ENCODE measurements around the gene VENTX.

Gene VENTX

DNA sequence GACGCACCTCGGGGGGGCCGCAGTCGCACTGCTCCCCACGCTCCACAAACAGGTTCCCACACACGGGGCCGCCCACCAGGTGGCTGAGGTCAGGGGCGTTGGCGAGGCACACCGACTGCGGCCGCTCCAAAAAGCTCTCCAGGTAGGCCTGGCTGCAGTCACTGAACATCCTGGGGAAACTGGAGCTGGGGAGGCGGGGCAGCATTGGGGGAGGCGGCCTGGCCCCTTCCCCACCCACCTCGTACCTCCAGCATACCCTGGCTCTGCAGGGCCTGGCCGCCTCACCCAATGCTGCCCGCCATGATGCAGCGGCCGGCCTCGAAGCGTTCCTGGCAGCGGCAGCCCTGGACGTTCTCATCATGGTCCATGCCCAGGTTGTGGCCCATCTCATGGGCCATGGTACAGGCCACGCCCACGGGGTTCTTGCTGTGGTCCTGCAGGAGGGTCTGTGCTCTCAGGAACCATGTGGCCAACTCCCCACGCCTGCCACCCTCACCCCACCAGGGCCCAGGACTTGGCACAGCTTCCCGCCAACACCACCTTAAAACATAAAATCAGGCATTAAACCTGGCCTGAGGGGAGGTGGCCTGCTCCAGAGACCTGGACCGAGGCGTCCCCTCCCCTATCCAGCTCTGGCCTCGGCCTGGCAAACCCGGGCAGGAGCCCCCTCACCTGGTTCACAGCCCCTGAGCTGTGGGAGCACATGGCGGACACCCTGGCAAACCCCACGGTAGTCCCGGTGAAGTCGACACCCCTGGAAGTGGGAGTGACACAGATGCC, 34.1 kb downstream of the VENTX start:
- Histone ChIP-seq H3K27ac (ENCODE audit: low read depth, low read length) (no peak overlapping the region), H3K27me3 (ENCODE audit: control insufficient read depth in 5 of 5, insufficient read depth in 4 of 5, low read length in 5 of 5) (peaks cover 12 to 29% (median 26%) of the 10 kb centered on the region in 5 donors), H3K36me3 (ENCODE audit: control insufficient read depth in 5 of 5, insufficient read depth in 5 of 5, low read length in 5 of 5) (peaks cover 0 to 12% (median 3%) of the 10 kb centered on the region in 5 donors), H3K9ac (ENCODE audit: low read length in 5 of 5) (no peak overlapping the region), H3K9me3 (ENCODE audit: control insufficient read depth in 5 of 5, low read length in 5 of 5) (no peaks in the 10 kb centered on the region), H3K4me3 (ENCODE audit: low read depth in 1 of 5, low read length in 5 of 5) (no peak overlapping the region), H3K4me1 (ENCODE audit: control insufficient read depth in 5 of 5, insufficient read depth in 5 of 5, low read length in 5 of 5) (peaks cover 0 to 16% (median 7%) of the 10 kb centered on the region in 5 donors)

- H3K4me1 ChIP-seq (ENCODE audit: control insufficient read depth in 5 of 5, insufficient read depth in 5 of 5, low read length in 5 of 5) = peaks cover 0 to 18% (median 7%) of the 10 kb centered on the region in 5 donors
- peaks cover 0 to 12% (median 3%) of the 10 kb centered on the region in 5 donors for H3K36me3 ChIP-seq (ENCODE audit: control insufficient read depth in 5 of 5, insufficient read depth in 5 of 5, low read length in 5 of 5)
- no peak overlapping the region for H3K27ac ChIP-seq (ENCODE audit: low read depth, low read length)
- H3K27me3 ChIP-seq (ENCODE audit: control insufficient read depth in 5 of 5, insufficient read depth in 4 of 5, low read length in 5 of 5) = peaks cover 12 to 32% (median 26%) of the 10 kb centered on the region in 5 donors
- H3K9ac ChIP-seq (ENCODE audit: low read length in 5 of 5) = no peak overlapping the region
- no peak overlapping the region for H3K4me3 ChIP-seq (ENCODE audit: low read depth in 1 of 5, low read length in 5 of 5)
- no peaks in the 10 kb centered on the region for H3K9me3 ChIP-seq (ENCODE audit: control insufficient read depth in 5 of 5, low read length in 5 of 5)
These were observed 34.8 kb downstream of the VENTX start for GRCh38 chr10:133272301-133272963.

- Histone ChIP-seq H3K36me3 (ENCODE audit: control insufficient read depth in 5 of 5, insufficient read depth in 5 of 5, low read length in 5 of 5) (peaks cover 0 to 12% (median 3%) of the 10 kb centered on the region in 5 donors), H3K9me3 (ENCODE audit: control insufficient read depth in 5 of 5, low read length in 5 of 5) (no peaks in the 10 kb centered on the region), H3K9ac (ENCODE audit: low read length in 5 of 5) (no peak overlapping the region), H3K27me3 (ENCODE audit: control insufficient read depth in 5 of 5, insufficient read depth in 4 of 5, low read length in 5 of 5) (peaks cover 12 to 33% (median 26%) of the 10 kb centered on the region in 5 donors), H3K27ac (ENCODE audit: low read depth, low read length) (no peak overlapping the region), H3K4me1 (ENCODE audit: control insufficient read depth in 5 of 5, insufficient read depth in 5 of 5, low read length in 5 of 5) (peaks cover 0 to 24% (median 8%) of the 10 kb centered on the region in 5 donors), H3K4me3 (ENCODE audit: low read depth in 1 of 5, low read length in 5 of 5) (no peak overlapping the region)
These were observed 35.3 kb downstream of the VENTX start for GRCh38 chr10:133272964-133273420.

GRCh38 chr10:133273534-133274143, 36.0 kb downstream of the VENTX start:
- H3K9ac ChIP-seq (ENCODE audit: low read length in 5 of 5) = no peak overlapping the region
- H3K9me3 ChIP-seq (ENCODE audit: control insufficient read depth in 5 of 5, low read length in 5 of 5) = no peaks in the 10 kb centered on the region
- H3K27ac ChIP-seq (ENCODE audit: low read depth, low read length) = no peak overlapping the region
- no peak overlapping the region for H3K4me3 ChIP-seq (ENCODE audit: low read depth in 1 of 5, low read length in 5 of 5)
- H3K36me3 ChIP-seq (ENCODE audit: control insufficient read depth in 5 of 5, insufficient read depth in 5 of 5, low read length in 5 of 5) = peaks cover 0 to 13% (median 3%) of the 10 kb centered on the region in 5 donors
- peaks cover 0 to 30% (median 11%) of the 10 kb centered on the region in 5 donors for H3K4me1 ChIP-seq (ENCODE audit: control insufficient read depth in 5 of 5, insufficient read depth in 5 of 5, low read length in 5 of 5)
- peaks cover 12 to 33% (median 26%) of the 10 kb centered on the region in 5 donors for H3K27me3 ChIP-seq (ENCODE audit: control insufficient read depth in 5 of 5, insufficient read depth in 4 of 5, low read length in 5 of 5)

GRCh38 chr10:133274751-133275683, 37.4 kb downstream of the VENTX start:
- Histone ChIP-seq H3K27me3 (ENCODE audit: control insufficient read depth in 5 of 5, insufficient read depth in 4 of 5, low read length in 5 of 5) (peaks cover 12 to 33% (median 26%) of the 10 kb centered on the region in 5 donors), H3K36me3 (ENCODE audit: control insufficient read depth in 5 of 5, insufficient read depth in 5 of 5, low read length in 5 of 5) (peaks cover 0 to 27% (median 17%) of the 10 kb centered on the region in 5 donors), H3K9ac (ENCODE audit: low read length in 5 of 5) (no peak overlapping the region), H3K4me1 (ENCODE audit: control insufficient read depth in 5 of 5, insufficient read depth in 5 of 5, low read length in 5 of 5) (peaks cover 0 to 34% (median 11%) of the 10 kb centered on the region in 5 donors), H3K9me3 (ENCODE audit: control insufficient read depth in 5 of 5, low read length in 5 of 5) (no peaks in the 10 kb centered on the region), H3K4me3 (ENCODE audit: low read depth in 1 of 5, low read length in 5 of 5) (peak overlapping the region in 2 of 5 donors; percentile 41 to 46), H3K27ac (ENCODE audit: low read depth, low read length) (no peak overlapping the region)

DNA sequence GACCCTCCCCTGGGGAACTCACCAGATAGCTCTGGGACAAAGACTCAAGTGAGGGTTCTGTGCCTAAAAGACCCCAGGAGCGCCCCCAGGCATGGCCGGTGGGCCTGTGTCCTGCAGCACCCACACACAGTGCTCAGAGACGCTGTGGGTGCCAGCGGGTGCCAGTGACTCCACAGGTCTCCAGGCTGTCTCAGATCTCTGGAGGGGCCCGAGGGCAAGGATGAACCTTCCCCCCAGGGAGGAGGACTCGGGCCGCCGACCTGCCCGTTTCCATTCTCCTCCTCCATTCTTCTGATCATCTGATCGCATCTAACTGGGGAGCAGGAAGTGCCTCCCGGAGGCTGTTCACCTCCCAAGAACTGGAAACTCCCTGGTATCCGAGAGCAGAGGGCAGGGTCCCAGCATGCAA, 38.0 kb downstream of the VENTX start:
- Histone ChIP-seq H3K36me3 (ENCODE audit: control insufficient read depth in 5 of 5, insufficient read depth in 5 of 5, low read length in 5 of 5) (peaks cover 0 to 28% (median 22%) of the 10 kb centered on the region in 5 donors), H3K4me3 (ENCODE audit: low read depth in 1 of 5, low read length in 5 of 5) (peak overlapping the region in 2 of 5 donors; percentile 41 to 46), H3K27me3 (ENCODE audit: control insufficient read depth in 5 of 5, insufficient read depth in 4 of 5, low read length in 5 of 5) (peaks cover 12 to 33% (median 26%) of the 10 kb centered on the region in 5 donors), H3K4me1 (ENCODE audit: control insufficient read depth in 5 of 5, insufficient read depth in 5 of 5, low read length in 5 of 5) (peaks cover 0 to 34% (median 11%) of the 10 kb centered on the region in 5 donors), H3K9ac (ENCODE audit: low read length in 5 of 5) (no peak overlapping the region), H3K9me3 (ENCODE audit: control insufficient read depth in 5 of 5, low read length in 5 of 5) (no peaks in the 10 kb centered on the region), H3K27ac (ENCODE audit: low read depth, low read length) (no peak overlapping the region)

DNA sequence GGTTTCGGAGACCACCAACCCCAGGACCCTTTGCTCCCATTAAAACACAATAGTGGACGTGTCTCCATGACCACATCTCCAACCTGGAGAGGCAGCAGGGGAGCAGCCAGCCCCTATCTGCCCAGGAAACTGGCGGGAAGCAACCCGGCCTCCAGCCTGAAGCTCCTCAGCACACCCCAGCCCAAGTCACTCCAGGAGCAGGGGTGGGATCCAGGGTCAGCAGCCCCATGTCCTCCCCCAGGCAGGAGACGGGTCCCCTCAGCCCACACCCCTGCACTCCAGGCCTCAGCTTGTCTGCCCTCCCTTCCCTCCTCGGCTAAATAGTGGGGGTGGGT, 38.4 kb downstream of the VENTX start:
- Histone ChIP-seq H3K9ac (ENCODE audit: low read length in 5 of 5) (no peak overlapping the region), H3K27ac (ENCODE audit: low read depth, low read length) (no peak overlapping the region)

DNA sequence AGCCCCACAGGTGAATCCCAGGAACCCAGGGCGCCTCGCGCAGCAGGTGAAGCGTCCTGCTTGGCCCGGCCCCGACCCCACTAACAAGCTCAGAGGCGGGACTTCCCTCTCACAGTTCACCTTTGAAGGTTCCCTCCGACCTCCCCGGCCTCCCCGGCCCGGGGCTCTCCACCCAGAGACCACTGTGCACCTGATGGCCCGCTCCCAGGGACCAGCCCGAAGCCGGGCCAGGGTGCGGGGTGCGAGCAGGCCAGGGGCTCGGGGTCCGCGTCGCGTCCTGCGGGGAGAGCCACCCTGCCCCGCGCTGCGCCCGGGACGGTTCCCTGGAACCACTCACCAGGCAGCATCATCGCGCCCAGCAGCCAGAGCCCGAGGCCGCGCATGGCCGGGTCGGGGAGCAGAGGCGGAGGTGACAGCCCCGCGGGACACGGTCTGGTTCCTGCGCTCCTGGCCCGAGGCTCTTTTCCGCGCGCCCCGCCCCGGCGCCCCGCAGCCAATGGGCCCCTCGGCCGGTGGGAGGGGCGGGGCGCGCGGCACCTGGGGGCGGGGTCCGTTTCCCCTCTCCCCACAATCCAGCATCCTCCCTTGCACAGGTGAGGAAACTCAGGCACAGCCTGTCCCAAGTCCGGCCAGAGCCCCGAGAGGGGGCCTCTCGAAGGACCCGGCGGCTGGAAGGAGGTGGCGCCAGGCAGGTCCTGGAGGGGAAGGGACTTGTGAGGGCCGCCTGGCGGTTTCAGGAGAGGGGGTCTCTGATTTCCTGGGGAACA, 39.0 kb downstream of the VENTX start, which contains the start of gene ADAM8:
Gene ADAM8, minus strand, starts transcription at position 434 of the 767 bp plus-strand sequence. Its CDS starts 51 bp downstream, at position 383.
- H3K36me3 ChIP-seq (ENCODE audit: control insufficient read depth in 5 of 5, insufficient read depth in 5 of 5, low read length in 5 of 5) = peaks cover 0 to 35% (median 30%) of the 10 kb centered on the region in 5 donors
- H3K4me3 ChIP-seq (ENCODE audit: low read depth in 1 of 5, low read length in 5 of 5) = peak within 1 kb of the TSS in 3 of 5 donors; percentile 23 to 46 (median 41)
- H3K9me3 ChIP-seq (ENCODE audit: control insufficient read depth in 5 of 5, low read length in 5 of 5) = no peaks in the 10 kb centered on the region
- no peak within 1 kb of the TSS for H3K9ac ChIP-seq (ENCODE audit: low read length in 5 of 5)
- H3K27me3 ChIP-seq (ENCODE audit: control insufficient read depth in 5 of 5, insufficient read depth in 4 of 5, low read length in 5 of 5) = peaks cover 12 to 33% (median 26%) of the 10 kb centered on the region in 5 donors
- H3K27ac ChIP-seq (ENCODE audit: low read depth, low read length) = no peak within 1 kb of the TSS
- peaks cover 0 to 34% (median 11%) of the 10 kb centered on the region in 5 donors for H3K4me1 ChIP-seq (ENCODE audit: control insufficient read depth in 5 of 5, insufficient read depth in 5 of 5, low read length in 5 of 5)

More for the DNA sequence above, 38.4 kb downstream of the VENTX start:
- Histone ChIP-seq H3K27me3 (ENCODE audit: control insufficient read depth in 5 of 5, insufficient read depth in 4 of 5, low read length in 5 of 5) (peaks cover 12 to 33% (median 26%) of the 10 kb centered on the region in 5 donors), H3K4me1 (ENCODE audit: control insufficient read depth in 5 of 5, insufficient read depth in 5 of 5, low read length in 5 of 5) (peaks cover 0 to 34% (median 11%) of the 10 kb centered on the region in 5 donors), H3K36me3 (ENCODE audit: control insufficient read depth in 5 of 5, insufficient read depth in 5 of 5, low read length in 5 of 5) (peaks cover 0 to 30% (median 24%) of the 10 kb centered on the region in 5 donors), H3K4me3 (ENCODE audit: low read depth in 1 of 5, low read length in 5 of 5) (peak overlapping the region in 3 of 5 donors; percentile 23 to 46 (median 41)), H3K9me3 (ENCODE audit: control insufficient read depth in 5 of 5, low read length in 5 of 5) (no peaks in the 10 kb centered on the region)

Measured in subcutaneous abdominal adipose tissue (tissue), 5 donors.